WTC11 (cell line): ENCODE measurements around the gene RAP1GDS1. TPM values are rescaled to one million over a fixed set of nuclear protein-coding genes. Genes with fewer than 3 reads are reported as not detected.

Experiments
- ATAC-seq: fragments of 200-7000 bp; cut with Tn5 transposase; 2 replicates; pipeline ENCODE4 v1.10.0; 2021; ENCODE audit warnings: mild to moderate bottlenecking, moderate library complexity
- CTCF ChIA-PET: fragments of 300-600 bp; sonication (Branson Sonifier 250); formaldehyde crosslinking; loops from one replicate; lab custom pipeline; 2021; ENCODE audit warnings: antibody characterized with exemption; lab: Charles Lee
- POLR2A ChIA-PET: fragments of 350-600 bp; sonication (Branson Sonifier 250); formaldehyde crosslinking; loops from one replicate; lab custom pipeline; 2021; ENCODE audit warnings: antibody characterized with exemption; lab: Charles Lee
- DNase-seq: peaks from one replicate; pipeline ENCODE4 v3.0.0; 2021; ENCODE audit warnings: low spot score
- H3K27ac Mint-ChIP-seq: 2 replicates; pipeline ENCODE4 v1.8.0; 2021; ENCODE audit warnings: mixed read lengths
- H3K27me3 Mint-ChIP-seq: 2 replicates; pipeline ENCODE4 v1.8.0; 2021; ENCODE audit warnings: low read depth, mild to moderate bottlenecking, moderate library complexity, mixed read lengths
- H3K36me3 Mint-ChIP-seq: 2 replicates; pipeline ENCODE4 v1.8.0; 2021; ENCODE audit warnings: mixed read lengths
- H3K4me1 Mint-ChIP-seq: 2 replicates; pipeline ENCODE4 v1.8.0; 2022; ENCODE audit warnings: mixed read lengths
- H3K4me3 Mint-ChIP-seq: 2 replicates; pipeline ENCODE4 v1.8.0; 2021; ENCODE audit warnings: mild to moderate bottlenecking, moderate library complexity, mixed read lengths
- H3K9me3 Mint-ChIP-seq: 2 replicates; pipeline ENCODE4 v1.8.0; 2021; ENCODE audit warnings: mixed read lengths
- ARID4B ChIP-seq: sonication (generic); formaldehyde crosslinking; IDR thresholded peaks from 2 replicates; pipeline ENCODE4 v1.8.0; 2023; ENCODE audit warnings: missing genetic modification reagents, mild to moderate bottlenecking, borderline replicate concordance
- E2F4 ChIP-seq: sonication (generic); formaldehyde crosslinking; IDR thresholded peaks from 2 replicates; pipeline ENCODE4 v1.8.1; 2022; ENCODE audit warnings: low read depth, mild to moderate bottlenecking, moderate library complexity, missing genetic modification reagents, borderline replicate concordance
- FOXP1 ChIP-seq: sonication (generic); formaldehyde crosslinking; IDR thresholded peaks from 2 replicates; pipeline ENCODE4 v1.8.0; 2022; ENCODE audit warnings: missing genetic modification reagents, mild to moderate bottlenecking, moderate library complexity, borderline replicate concordance
- HMGA2 ChIP-seq: fragments of 250-450 bp; sonication (Bioruptor Pico); IDR thresholded peaks from 2 replicates; pipeline ENCODE4 v1.4.0; 2021; ENCODE audit warnings: mild to moderate bottlenecking, moderate library complexity
- OVOL2 ChIP-seq: fragments of 250-450 bp; sonication (Bioruptor Pico); IDR thresholded peaks from 2 replicates; pipeline ENCODE4 v1.9.0; 2021; ENCODE audit warnings: mild to moderate bottlenecking, borderline replicate concordance
- PREB ChIP-seq: sonication (generic); formaldehyde crosslinking; IDR thresholded peaks from 2 replicates; pipeline ENCODE4 v1.8.1; 2022; ENCODE audit warnings: mild to moderate bottlenecking, missing genetic modification reagents, moderate library complexity, borderline replicate concordance
- PRRX2 ChIP-seq: fragments of 250-450 bp; sonication (Bioruptor Pico); IDR thresholded peaks from 2 replicates; pipeline ENCODE4 v1.8.0; 2021; ENCODE audit warnings: mild to moderate bottlenecking
- ZNF232 ChIP-seq: sonication (generic); formaldehyde crosslinking; IDR thresholded peaks from 2 replicates; pipeline ENCODE4 v1.8.0; 2022; ENCODE audit warnings: mild to moderate bottlenecking, missing genetic modification reagents
- ZNF317 ChIP-seq: sonication (generic); formaldehyde crosslinking; IDR thresholded peaks from 2 replicates; pipeline ENCODE4 v1.8.1; 2023; ENCODE audit warnings: low read depth, mild to moderate bottlenecking, moderate library complexity, missing genetic modification reagents, borderline replicate concordance
- ZNF512 ChIP-seq: sonication (generic); formaldehyde crosslinking; IDR thresholded peaks from 2 replicates; pipeline ENCODE4 v1.8.1; 2022; ENCODE audit warnings: missing genetic modification reagents, borderline replicate concordance
- total RNA-seq: library from RNA; stranded (reverse); gene quantifications from 3 replicates; pipeline ENCODE4 v1.2.3, GENCODE V29; 2021

The RAP1GDS1 gene
- total RNA-seq, 1 experiment from 2014 or later, result 29.9 TPM

- no peak for TF ChIP-seq E2F4 (CRISPR knock-in tag)
Observed at GRCh38 chr4:98385831-98386230, 124.6 kb downstream of the RAP1GDS1 start (continued).

GRCh38 chr4:98387345-98388026, 126.3 kb downstream of the RAP1GDS1 start:
- POLR2A ChIA-PET, result no interaction called here
- peaks cover 14% of the 10 kb centered on the region for H3K4me1 Mint-ChIP-seq

More at GRCh38 chr4:98387345-98388026, 126.3 kb downstream of the RAP1GDS1 start:
- TF ChIP-seq HMGA2 (CRISPR knock-in tag), result no peak
- TF ChIP-seq ZNF317 (CRISPR knock-in tag), result no peak
- TF ChIP-seq PRRX2 (CRISPR knock-in tag), result no peak
- TF ChIP-seq E2F4 (CRISPR knock-in tag), result no peak
- no peak for TF ChIP-seq ARID4B (CRISPR knock-in tag)
- TF ChIP-seq PREB (CRISPR knock-in tag), result no peak
- TF ChIP-seq FOXP1 (CRISPR knock-in tag), result no peak
- no peak for TF ChIP-seq ZNF512 (CRISPR knock-in tag)
- no peak for TF ChIP-seq OVOL2 (CRISPR knock-in tag)
- TF ChIP-seq ZNF232 (CRISPR knock-in tag), result no peak
- H3K36me3 Mint-ChIP-seq, result no peaks in the 10 kb centered on the region
- no peak; the same call in 1 of the 2 replicates for ATAC-seq
- no peaks in the 10 kb centered on the region for H3K27me3 Mint-ChIP-seq
- H3K9me3 Mint-ChIP-seq, result no peaks in the 10 kb centered on the region
- H3K4me3 Mint-ChIP-seq, result no peak overlapping the region
- peak overlapping the region; percentile 58 for H3K27ac Mint-ChIP-seq
- CTCF ChIA-PET, result interaction anchor here (0.8 kb wide), 1 partner anchor 341 kb away, joined by 3 read pairs; no protein-coding TSS in a partner anchor
- DNase-seq, result no peak
